ENCODE results near the gene TCTN1. TPM values are rescaled to one million over a fixed set of nuclear protein-coding genes. Genes with fewer than 3 reads are reported as not detected.

The TCTN1 gene
- total and polyA plus RNA-seq, 2 of the 8 experiments (the other 6 are each of a cell fraction or from before 2014, with no cell fraction given) = 14.7 to 16.4 TPM

- no peak for TF ChIP-seq CBX8 (IDR thresholded peaks at IDR 0.05; ENCODE audit: borderline replicate concordance, low read depth, low read length)
- TF ChIP-seq EZH2 (IDR thresholded peaks at IDR 0.05; ENCODE audit: low read depth, low read length, severe bottlenecking) = no peak
- TF ChIP-seq EP300 (IDR thresholded peaks at IDR 0.05; ENCODE audit: borderline replicate concordance in 1 of 2, low read depth in 2 of 2, low read length in 2 of 2) = no peak
Observed at GRCh38 chr12:110640275-110641025, 26.5 kb downstream of the TCTN1 start (continued).

Measured in H1 (cell line).